ENCODE measurements around the gene FMN2. TPM values are rescaled to one million over a fixed set of nuclear protein-coding genes. Genes with fewer than 3 reads are reported as not detected.

The FMN2 gene
- total and polyA plus RNA-seq, 4 donors, result 0.14 to 2.7 (median 1.2) TPM

GRCh38 chr1:240068961-240069360 lies 22.7 kb upstream of the FMN2 start:
- no peak overlapping the region for H3K4me3 ChIP-seq
- no peak for DNase-seq
- no peak for ATAC-seq (ENCODE audit: insufficient read depth, low FRiP score)
- no peaks in the 10 kb centered on the region for H3K9me3 ChIP-seq (ENCODE audit: control insufficient read depth in 4 of 4, insufficient read depth in 3 of 4, low read length in 3 of 4)
- no peaks in the 10 kb centered on the region for H3K27me3 ChIP-seq (ENCODE audit: control insufficient read depth in 3 of 3, insufficient read depth in 3 of 3, low read length in 2 of 3)
- H3K27ac ChIP-seq (ENCODE audit: low read depth in 1 of 2, low read length in 1 of 2), result no peak overlapping the region
- 93% methylated on average over 7 of the region's 7 CpGs for WGBS, 2 donors
- no peak for TF ChIP-seq CTCF (IDR thresholded peaks at IDR 0.05; ENCODE audit: control extremely low read depth, extremely low read depth)
- H3K36me3 ChIP-seq (ENCODE audit: control insufficient read depth in 4 of 4, insufficient read depth in 4 of 4, low read length in 4 of 4), result no peaks in the 10 kb centered on the region
- H3K4me1 ChIP-seq (ENCODE audit: control insufficient read depth in 5 of 5, insufficient read depth in 5 of 5, low read length in 5 of 5), result no peaks in the 10 kb centered on the region
- no peak overlapping the region for H3K9ac ChIP-seq (ENCODE audit: insufficient read depth in 1 of 2, low read length in 2 of 2)

GRCh38 chr1:240070188-240070587 lies 21.5 kb upstream of the FMN2 start:
- Histone ChIP-seq H3K9ac (ENCODE audit: insufficient read depth in 1 of 2, low read length in 2 of 2) (no peak overlapping the region), H3K36me3 (ENCODE audit: control insufficient read depth in 4 of 4, insufficient read depth in 4 of 4, low read length in 4 of 4) (no peaks in the 10 kb centered on the region), H3K9me3 (ENCODE audit: control insufficient read depth in 4 of 4, insufficient read depth in 3 of 4, low read length in 3 of 4) (no peaks in the 10 kb centered on the region), H3K4me1 (ENCODE audit: control insufficient read depth in 5 of 5, insufficient read depth in 5 of 5, low read length in 5 of 5) (no peaks in the 10 kb centered on the region), H3K27ac (ENCODE audit: low read depth in 1 of 2, low read length in 1 of 2) (no peak overlapping the region), H3K27me3 (ENCODE audit: control insufficient read depth in 3 of 3, insufficient read depth in 3 of 3, low read length in 2 of 3) (no peaks in the 10 kb centered on the region), H3K4me3 (no peak overlapping the region)
- ATAC-seq (ENCODE audit: insufficient read depth, low FRiP score), result peak; percentile 22
- TF ChIP-seq CTCF (IDR thresholded peaks at IDR 0.05; ENCODE audit: control extremely low read depth, extremely low read depth), result no peak
- no peak for DNase-seq

GRCh38 chr1:240073097-240073496 lies 18.6 kb upstream of the FMN2 start:
- H3K27me3 ChIP-seq (ENCODE audit: control insufficient read depth in 3 of 3, insufficient read depth in 3 of 3, low read length in 2 of 3), result no peaks in the 10 kb centered on the region
- H3K9ac ChIP-seq (ENCODE audit: insufficient read depth in 1 of 2, low read length in 2 of 2), result no peak overlapping the region
- no peak for DNase-seq
- no peak overlapping the region for H3K27ac ChIP-seq (ENCODE audit: low read depth in 1 of 2, low read length in 1 of 2)
- no peak for TF ChIP-seq CTCF (IDR thresholded peaks at IDR 0.05; ENCODE audit: control extremely low read depth, extremely low read depth)
- H3K9me3 ChIP-seq (ENCODE audit: control insufficient read depth in 4 of 4, insufficient read depth in 3 of 4, low read length in 3 of 4), result peaks cover 0 to 3% (median 0%) of the 10 kb centered on the region in 4 donors
- no peaks in the 10 kb centered on the region for H3K36me3 ChIP-seq (ENCODE audit: control insufficient read depth in 4 of 4, insufficient read depth in 4 of 4, low read length in 4 of 4)
- H3K4me1 ChIP-seq (ENCODE audit: control insufficient read depth in 5 of 5, insufficient read depth in 5 of 5, low read length in 5 of 5), result no peaks in the 10 kb centered on the region
- no peak overlapping the region for H3K4me3 ChIP-seq
- WGBS, 2 donors, result 42 to 60% methylated on average over 3 of the region's 3 CpGs
- ATAC-seq (ENCODE audit: insufficient read depth, low FRiP score), result no peak

- Histone ChIP-seq H3K36me3 (ENCODE audit: control insufficient read depth in 4 of 4, insufficient read depth in 4 of 4, low read length in 4 of 4) (no peaks in the 10 kb centered on the region), H3K4me3 (no peak overlapping the region), H3K9ac (ENCODE audit: insufficient read depth in 1 of 2, low read length in 2 of 2) (no peak overlapping the region), H3K27ac (ENCODE audit: low read depth in 1 of 2, low read length in 1 of 2) (no peak overlapping the region), H3K27me3 (ENCODE audit: control insufficient read depth in 3 of 3, insufficient read depth in 3 of 3, low read length in 2 of 3) (no peaks in the 10 kb centered on the region), H3K4me1 (ENCODE audit: control insufficient read depth in 5 of 5, insufficient read depth in 5 of 5, low read length in 5 of 5) (no peaks in the 10 kb centered on the region), H3K9me3 (ENCODE audit: control insufficient read depth in 4 of 4, insufficient read depth in 3 of 4, low read length in 3 of 4) (peaks cover 0 to 8% (median 0%) of the 10 kb centered on the region in 4 donors)
- no peak for TF ChIP-seq CTCF (IDR thresholded peaks at IDR 0.05; ENCODE audit: control extremely low read depth, extremely low read depth)
- 77 to 88% methylated on average over 5 of the region's 5 CpGs for WGBS, 2 donors
- DNase-seq (peak in 1 of 3 donors; percentile 12), ATAC-seq (ENCODE audit: insufficient read depth, low FRiP score) (no peak)
Observed at GRCh38 chr1:240074422-240074821, 17.3 kb upstream of the FMN2 start.
